ENCODE measurements around the gene MFAP2.

GRCh38 chr1:17008208-17008855, 27.9 kb upstream of the MFAP2 start:
- no peak for TF ChIP-seq CTCF (IDR thresholded peaks at IDR 0.05)
- TF ChIP-seq POLR2A (IDR thresholded peaks at IDR 0.05): no peak

Data from ovary (tissue), 3 donors.